Fibroblast of peridontal ligament (primary cell): ENCODE data around the gene BPIFA3.

Experiments
- DNase-seq: peaks from one replicate; pipeline ENCODE4 v3.0.0-alpha.2; 2010; ENCODE audit errors: extremely low read depth

BPIFA3 gene

GRCh38 chr20:33262658-33263065, 45.5 kb downstream of the BPIFA3 start:
- DNase-seq: peak; percentile 55

GRCh38 chr20:33263784-33264183, 46.6 kb downstream of the BPIFA3 start:
- no peak for DNase-seq

GRCh38 chr20:33267701-33268100, 50.5 kb downstream of the BPIFA3 start:
- DNase-seq: no peak

GRCh38 chr20:33272155-33272873, 55.2 kb downstream of the BPIFA3 start:
- DNase-seq: no peak

GRCh38 chr20:33273117-33273851, 56.1 kb downstream of the BPIFA3 start:
- DNase-seq: no peak

GRCh38 chr20:33275215-33275614, 58.1 kb downstream of the BPIFA3 start:
- no peak for DNase-seq

GRCh38 chr20:33275871-33276270, 58.7 kb downstream of the BPIFA3 start:
- DNase-seq: no peak

GRCh38 chr20:33276303-33277113, 59.4 kb downstream of the BPIFA3 start:
- no peak for DNase-seq
